OCI-LY1 (cell line): Measurements from ENCODE around the gene SMCO2.

Experiments used
- H2AFZ ChIP-seq: fragments of 200-600 bp; sonication (generic), shearing (Covaris generic); 2 replicates; pipeline ENCODE4 v1.6.0; 2014; ENCODE audit warnings: antibody characterized with exemption, mild to moderate bottlenecking, low read length
- H3F3A ChIP-seq: fragments of 200-600 bp; sonication (generic), shearing (Covaris generic); 2 replicates; pipeline ENCODE4 v1.6.0; 2014; ENCODE audit warnings: mild to moderate bottlenecking, antibody characterized with exemption, low read length, moderate library complexity; ENCODE audit not compliant: insufficient read depth
- H3K27ac ChIP-seq: fragments of 200-600 bp; sonication (generic); 2 replicates; pipeline ENCODE4 v1.5.1; 2014; ENCODE audit warnings: low read length, mixed run types, mild to moderate bottlenecking, low read depth; ENCODE audit not compliant: poor library complexity, severe bottlenecking
- H3K27me3 ChIP-seq: fragments of 200-600 bp; sonication (generic); 2 replicates; pipeline ENCODE4 v1.6.0; 2014; ENCODE audit warnings: antibody characterized with exemption, mild to moderate bottlenecking, low read length, moderate library complexity; ENCODE audit not compliant: insufficient read depth
- H3K36me3 ChIP-seq: fragments of 200-600 bp; sonication (generic); 2 replicates; pipeline ENCODE4 v1.6.1; 2014; ENCODE audit warnings: mild to moderate bottlenecking, antibody characterized with exemption, low read length, moderate library complexity, mixed read lengths; ENCODE audit not compliant: insufficient read depth
- H3K4me1 ChIP-seq: fragments of 200-600 bp; sonication (generic); 2 replicates; pipeline ENCODE4 v1.5.1; 2014; ENCODE audit warnings: mild to moderate bottlenecking, low read length, moderate library complexity; ENCODE audit not compliant: insufficient read depth, severe bottlenecking
- H3K4me2 ChIP-seq: fragments of 200-600 bp; sonication (generic), shearing (Covaris generic); 2 replicates; pipeline ENCODE4 v1.6.1; 2014; ENCODE audit warnings: low read length
- H3K4me3 ChIP-seq: fragments of 200-600 bp; sonication (generic); 2 replicates; pipeline ENCODE4 v1.5.1; 2014; ENCODE audit warnings: low read length, low read depth, mild to moderate bottlenecking, mixed read lengths; ENCODE audit not compliant: poor library complexity, severe bottlenecking
- H3K79me2 ChIP-seq: fragments of 200-600 bp; shearing (Covaris generic); 2 replicates; pipeline ENCODE4 v1.6.1; 2016; ENCODE audit warnings: mixed run types, low read length, mixed read lengths; ENCODE audit not compliant: insufficient read depth
- H3K9ac ChIP-seq: fragments of 200-600 bp; sonication (generic), shearing (Covaris generic); 2 replicates; pipeline ENCODE4 v1.6.1; 2014; ENCODE audit warnings: mild to moderate bottlenecking, low read length, mixed read lengths
- H3K9me2 ChIP-seq: fragments of 200-600 bp; sonication (generic), shearing (Covaris generic); 2 replicates; pipeline ENCODE4 v1.6.1; 2014; ENCODE audit warnings: low read depth, mild to moderate bottlenecking, low read length, mixed read lengths
- H3K9me3 ChIP-seq: fragments of 200-600 bp; shearing (Covaris generic); 2 replicates; pipeline ENCODE4 v1.6.1; 2014; ENCODE audit warnings: low read length, mixed read lengths
- H4K20me1 ChIP-seq: fragments of 200-600 bp; sonication (generic), shearing (Covaris generic); 2 replicates; pipeline ENCODE4 v1.6.0; 2016; ENCODE audit warnings: mild to moderate bottlenecking, low read length; ENCODE audit not compliant: insufficient read depth
- CTCF ChIP-seq: fragments of 200-600 bp; sonication (generic), shearing (Covaris generic); IDR thresholded peaks from 2 replicates; pipeline ENCODE4 v1.5.1; 2017; ENCODE audit warnings: mild to moderate bottlenecking, antibody characterized with exemption, low read length, moderate library complexity, mixed read lengths
- EZH2 ChIP-seq: fragments of 200-600 bp; sonication (generic), shearing (Covaris generic); IDR thresholded peaks from 2 replicates; pipeline ENCODE4 v1.8.0; 2017; ENCODE audit warnings: borderline replicate concordance, mixed run types, mild to moderate bottlenecking, antibody characterized with exemption, low read length, moderate library complexity, mixed read lengths

The SMCO2 gene

DNA sequence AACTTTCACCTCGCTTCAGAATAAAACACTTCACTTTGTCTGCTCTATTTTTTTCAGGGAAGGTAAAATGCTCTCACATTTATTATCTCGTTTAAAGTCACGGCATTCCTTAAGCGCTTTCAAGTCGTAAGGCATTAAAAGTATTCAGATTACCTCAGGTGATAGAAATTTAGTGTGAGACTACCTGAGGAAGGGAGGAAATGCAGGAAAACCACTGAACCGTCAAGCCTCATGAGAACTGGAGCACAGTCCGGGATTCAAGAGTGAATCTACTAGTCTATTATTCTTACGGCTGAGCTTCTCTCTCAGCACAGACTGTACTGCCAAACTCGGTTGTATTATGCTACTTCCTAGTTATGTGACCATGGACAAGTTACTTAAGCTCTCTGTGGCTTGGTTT lies 69.1 kb downstream of the SMCO2 start:
- Histone ChIP-seq H3K36me3 (no peaks in the 10 kb centered on the region), H3K9me3 (no peaks in the 10 kb centered on the region), H3K27ac (no peak overlapping the region), H3K9ac (no peak overlapping the region), H3K9me2 (no peaks in the 10 kb centered on the region), H3K4me1 (no peaks in the 10 kb centered on the region), H3K4me3 (no peak overlapping the region), H3K4me2 (no peak overlapping the region), H3F3A (no peaks in the 10 kb centered on the region), H3K27me3 (no peaks in the 10 kb centered on the region), H4K20me1 (no peaks in the 10 kb centered on the region), H2AFZ (no peak overlapping the region), H3K79me2 (no peaks in the 10 kb centered on the region)
- TF ChIP-seq CTCF (no peak), EZH2 (no peak)

GRCh38 chr12:27516625-27517024 lies 70.1 kb downstream of the SMCO2 start:
- H3K27ac ChIP-seq: no peak overlapping the region
- H3K9me2 ChIP-seq: no peaks in the 10 kb centered on the region
- H3K9ac ChIP-seq: no peak overlapping the region
- H3F3A ChIP-seq: no peaks in the 10 kb centered on the region
- H3K4me1 ChIP-seq: no peaks in the 10 kb centered on the region
- H3K27me3 ChIP-seq: no peaks in the 10 kb centered on the region
- no peak overlapping the region for H3K4me3 ChIP-seq
- H4K20me1 ChIP-seq: no peaks in the 10 kb centered on the region
- TF ChIP-seq EZH2 (no peak), CTCF (no peak)
- no peaks in the 10 kb centered on the region for H3K36me3 ChIP-seq
- H3K9me3 ChIP-seq: no peaks in the 10 kb centered on the region
- H3K4me2 ChIP-seq: no peak overlapping the region
- no peaks in the 10 kb centered on the region for H3K79me2 ChIP-seq
- no peak overlapping the region for H2AFZ ChIP-seq

DNA sequence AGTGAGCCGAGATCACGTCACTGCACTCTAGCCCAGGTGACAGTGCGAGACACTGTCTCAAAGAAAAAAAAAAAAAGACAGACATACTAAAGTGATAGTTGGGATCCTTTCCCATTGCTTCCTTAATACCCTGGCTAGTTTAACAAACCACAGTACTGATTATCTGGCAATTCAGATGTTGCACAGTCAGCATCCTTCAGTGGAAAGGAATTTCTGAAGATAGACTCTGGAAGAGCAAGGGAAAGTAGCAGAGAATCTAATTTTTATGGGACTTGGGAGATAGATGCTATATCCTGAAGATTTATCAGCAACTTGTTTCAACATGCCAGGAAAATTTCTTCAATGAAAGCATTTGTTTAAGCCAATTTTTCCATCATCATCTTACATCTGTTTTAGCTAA lies 71.0 kb downstream of the SMCO2 start:
- Histone ChIP-seq H3F3A (no peaks in the 10 kb centered on the region), H4K20me1 (no peaks in the 10 kb centered on the region), H3K36me3 (no peaks in the 10 kb centered on the region), H3K4me3 (no peak overlapping the region), H3K4me1 (no peaks in the 10 kb centered on the region), H3K79me2 (no peaks in the 10 kb centered on the region), H3K9me3 (no peaks in the 10 kb centered on the region), H3K27me3 (no peaks in the 10 kb centered on the region), H3K9ac (no peak overlapping the region), H3K4me2 (no peak overlapping the region), H2AFZ (no peak overlapping the region), H3K9me2 (no peaks in the 10 kb centered on the region), H3K27ac (no peak overlapping the region)
- TF ChIP-seq CTCF: no peak
- TF ChIP-seq EZH2: no peak
